K562 (cell line): ENCODE measurements around the gene ZBED4. TPM values are rescaled to one million over a fixed set of nuclear protein-coding genes. Genes with fewer than 3 reads are reported as not detected.
A peak's percentile ranks its signal among the peaks of the same experiment; 100 is the strongest.

Experiments used
- ATAC-seq: fragments of 200-7000 bp; cut with Tn5 transposase; 3 replicates; pipeline ENCODE4 v1.9.1; 2020; ENCODE audit warnings: moderate library complexity
- BruUV-seq: library from RNA; stranded (reverse); fragments of 400-500 nt; replicated peaks from 2 replicates; lab custom pipeline; 2021; lab: Mats Ljungman, UMichigan
- CTCF ChIA-PET: fragments of 300-600 bp; formaldehyde crosslinking; extraction: SDS; loops from one replicate; lab custom pipeline; 2021; ENCODE audit warnings: low intra/inter-chr PET ratio; lab: Yijun Ruan, JAX
- POLR2A ChIA-PET: fragments of 300-600, 350-650 bp; sonication (Branson Sonifier 250); formaldehyde crosslinking; extraction: SDS; loops from one replicate; lab custom pipeline; 2021; ENCODE audit warnings: antibody characterized with exemption, inconsistent platforms; lab: Yijun Ruan, JAX
- DNase-seq, 4 experiments: peaks; one replicate each; pipeline versions ENCODE4 v3.0.0 to v3.0.0-alpha.2; 2011 to 2018; ENCODE audit warnings: low spot score in 3 of 4, mixed read lengths in 3 of 4; ENCODE audit errors: extremely low read depth in 1 of 4
- FAIRE-seq: peaks from 2 replicates; lab custom pipeline; 2011; peaks lifted over from hg19 to GRCh38; lab: Jason Lieb, UNC
- H2AFZ ChIP-seq: 2 replicates; pipeline ENCODE4 v1.6.0; 2011; ENCODE audit warnings: low read depth, low read length, control low read depth, inconsistent platforms
- H3K27ac ChIP-seq: fragments of 200-600 bp; 3 replicates; pipeline ENCODE4 v1.8.0; 2011; ENCODE audit warnings: low read depth, mild to moderate bottlenecking, control low read depth, inconsistent platforms, low read length, moderate library complexity, mixed read lengths; ENCODE audit errors: extremely low read depth
- H3K27me3 ChIP-seq, 2 experiments: fragments of 300-600 bp in 1 of 2; 2 replicates in 1 of 2; 3 replicates in 1 of 2; pipeline versions ENCODE4 v1.6.0 to v1.8.0; 2011; ENCODE audit warnings: inconsistent platforms in 2 of 2, low read length in 2 of 2, mild to moderate bottlenecking in 1 of 2, mixed read lengths in 1 of 2, moderate library complexity in 1 of 2; ENCODE audit not compliant: control insufficient read depth in 2 of 2, insufficient read depth in 2 of 2
- H3K36me3 ChIP-seq: fragments of 300-600 bp; 3 replicates; pipeline ENCODE4 v1.8.0; 2011; ENCODE audit warnings: mild to moderate bottlenecking, low read length, inconsistent platforms; ENCODE audit not compliant: control insufficient read depth, insufficient read depth
- H3K4me1 ChIP-seq, 2 experiments: fragments of 200-600 bp in 1 of 2; replicated peaks in 1 of 2; 2 replicates in 1 of 2; 3 replicates in 1 of 2; pipeline versions ENCODE4 v1.5.1 to v1.8.0; 2011; ENCODE audit warnings: inconsistent platforms in 2 of 2, low read length in 2 of 2, mild to moderate bottlenecking in 1 of 2, mixed read lengths in 1 of 2, moderate library complexity in 1 of 2; ENCODE audit not compliant: control insufficient read depth in 2 of 2, insufficient read depth in 2 of 2
- H3K4me2 ChIP-seq: 2 replicates; pipeline ENCODE4 v1.6.1; 2011; ENCODE audit warnings: low read length, control low read depth, inconsistent platforms, mixed read lengths; ENCODE audit not compliant: insufficient read depth
- H3K4me3 ChIP-seq: fragments of 200-600 bp; sonication (generic), shearing (Covaris generic); 2 replicates; pipeline ENCODE4 v1.5.1; 2016; ENCODE audit warnings: control low read depth, inconsistent platforms
- H3K79me2 ChIP-seq: fragments of 200-600 bp; 3 replicates; pipeline ENCODE4 v1.8.0; 2011; ENCODE audit warnings: low read length, inconsistent platforms; ENCODE audit not compliant: control insufficient read depth, insufficient read depth
- H3K9ac ChIP-seq, 2 experiments: 2 replicates each; pipeline versions ENCODE4 v1.6.0 to v1.6.1; 2011; ENCODE audit warnings: low read depth in 2 of 2, low read length in 2 of 2, control low read depth in 1 of 2, inconsistent platforms in 1 of 2, mild to moderate bottlenecking in 1 of 2, mixed read lengths in 1 of 2; ENCODE audit not compliant: insufficient read depth in 1 of 2
- H3K9me1 ChIP-seq: one replicate; pipeline ENCODE4 v1.6.0; 2011; ENCODE audit warnings: inconsistent platforms, mild to moderate bottlenecking, low read length, moderate library complexity; ENCODE audit not compliant: control insufficient read depth, insufficient read depth
- H3K9me3 ChIP-seq: replicated peaks from 2 replicates; pipeline ENCODE4 v1.5.1; 2011; ENCODE audit warnings: low read depth, low read length, inconsistent platforms; ENCODE audit not compliant: control insufficient read depth, insufficient read depth
- H4K20me1 ChIP-seq: replicated peaks from 2 replicates; pipeline ENCODE4 v1.6.1; 2011; ENCODE audit warnings: low read length, inconsistent platforms, mixed read lengths; ENCODE audit not compliant: control insufficient read depth, insufficient read depth
- BMI1 ChIP-seq: fragments of 150-350 bp; IDR thresholded peaks from 2 replicates; pipeline ENCODE4 v1.6.1; 2014; ENCODE audit warnings: low read length
- C11orf30 ChIP-seq: fragments of 450-650 bp; IDR thresholded peaks from 2 replicates; pipeline ENCODE4 v1.6.1; 2016; ENCODE audit warnings: low read depth, mild to moderate bottlenecking
- CBX3 ChIP-seq, 2 experiments: IDR thresholded peaks; 1 replicate in 1 of 2; 2 replicates in 1 of 2; pipeline ENCODE4 v1.6.1; 2012; ENCODE audit warnings: inconsistent platforms in 2 of 2, low read length in 2 of 2, borderline replicate concordance in 1 of 2, control low read depth in 1 of 2
- CCAR2 ChIP-seq: fragments of 200-400 bp; formaldehyde crosslinking; IDR thresholded peaks from 2 replicates; pipeline ENCODE4 v1.6.1; 2017; ENCODE audit warnings: mild to moderate bottlenecking, low read depth, low read length
- EGR1 ChIP-seq: fragments of 450-650 bp; conservative IDR thresholded peaks from 2 replicates; pipeline ENCODE4 v1.6.1; 2017; ENCODE audit warnings: mild to moderate bottlenecking
- HOXB6 ChIP-seq: fragments of 250-450 bp; sonication (Bioruptor Pico); IDR thresholded peaks from 2 replicates; pipeline ENCODE4 v1.5.1; 2022; ENCODE audit warnings: mild to moderate bottlenecking, borderline replicate concordance
- MAFG ChIP-seq: fragments of 450-650 bp; conservative IDR thresholded peaks from 2 replicates; pipeline ENCODE4 v1.6.1; 2016; ENCODE audit warnings: missing genetic modification characterization, missing compliant biosample characterization
- MECOM ChIP-seq: fragments of 250-450 bp; sonication (Bioruptor Pico); IDR thresholded peaks from 2 replicates; pipeline ENCODE4 v1.8.0; 2022; ENCODE audit warnings: inconsistent platforms
- MTA1 ChIP-seq: fragments of 450-650 bp; IDR thresholded peaks from 2 replicates; pipeline ENCODE4 v1.6.1; 2017; ENCODE audit warnings: borderline replicate concordance
- SAP30 ChIP-seq: fragments of 200-600 bp; sonication (generic); IDR thresholded peaks from 2 replicates; pipeline ENCODE4 v1.6.1; 2012; ENCODE audit warnings: borderline replicate concordance, low read depth, mild to moderate bottlenecking, moderate library complexity, low read length, control low read depth, inconsistent platforms; ENCODE audit not compliant: insufficient read depth, poor library complexity, severe bottlenecking
- SPI1 ChIP-seq: IDR thresholded peaks from 2 replicates; pipeline ENCODE4 v1.6.1; 2011; ENCODE audit warnings: low read depth, low read length, control low read depth, borderline replicate concordance
- TBL1XR1 ChIP-seq, 2 experiments: IDR thresholded peaks; 2 replicates each; pipeline ENCODE4 v1.6.1; 2012; ENCODE audit warnings: improper control_type of control experiment in 2 of 2, low read length in 2 of 2, mild to moderate bottlenecking in 1 of 2
- TBP ChIP-seq: optimal IDR thresholded peaks from 2 replicates; pipeline ENCODE3; 2011; ENCODE audit warnings: low read depth, low read length, improper control_type of control experiment
- TEAD1 ChIP-seq, 2 experiments: fragments of 450-650 bp in 1 of 2; sonication (generic) in 1 of 2; formaldehyde crosslinking; IDR thresholded peaks; 2 replicates each; pipeline versions ENCODE4 v1.4.0 to v1.8.0; 2020 to 2022; ENCODE audit warnings: mild to moderate bottlenecking in 2 of 2, missing genetic modification reagents in 1 of 2
- ZFP30 ChIP-seq: fragments of 250-450 bp; sonication (Bioruptor Pico); IDR thresholded peaks from 2 replicates; pipeline ENCODE4 v1.8.0; 2022; ENCODE audit warnings: moderate library complexity, mild to moderate bottlenecking, inconsistent platforms, borderline replicate concordance
- WGBS: fragments of 100-300 bp; shearing (Covaris generic); methylation state at CpG from one replicate; pipeline ENCODE4 v1.1.6; 2016; ENCODE audit warnings: low coverage, mixed read lengths; ENCODE audit not compliant: insufficient coverage; ENCODE audit errors: missing lambda C conversion rate; 5-methylcytosine and 5-hydroxymethylcytosine counted together
- in situ Hi-C: fragments of 300-500 bp; cut with MboI; formaldehyde crosslinking; loops from 4 replicates; pipeline ENCODE4 v1.15.0; 2018; ENCODE audit warnings: inconsistent platforms, mixed read lengths
- intact Hi-C: fragments of 100-400 bp; cut with micrococcal nuclease; formaldehyde crosslinking; loops from 2 replicates; pipeline ENCODE4 v1.14.2; 2022
- polyA plus RNA-seq, 8 experiments: library from polyadenylated mRNA; depleted of rRNA in 4 of 8; stranded (reverse) in 5 of 8; unstranded in 3 of 8; fragments of >200 nt; fragmentation: Nextera tagmentation in 2 of 8; fragmentation: Illumina TruSeq in 1 of 8; extraction: Ambion mirVana in 2 of 8; extraction: Trizol in 1 of 8; gene quantifications; 2 replicates each; pipeline versions ENCODE4 v1.2.1 to v1.2.3, GENCODE V29; 2011 to 2014; ENCODE audit warnings: inconsistent platforms in 1 of 8, missing spikeins in 1 of 8
- total RNA-seq, 7 experiments: library from RNA; depleted of rRNA in 6 of 7; stranded (reverse); fragments of >200 nt in 6 of 7; fragmentation: Illumina TruSeq in 2 of 7; extraction: Trizol in 2 of 7; gene quantifications; 2 replicates each; pipeline versions ENCODE4 v1.2.1 to v1.2.3, GENCODE V29; 2011 to 2021; ENCODE audit warnings: low replicate concordance in 1 of 7
- TF ChIP-seq, protein P1 (sequence below): fragments of 250-450 bp; sonication (Bioruptor Pico); IDR thresholded peaks from 2 replicates; pipeline ENCODE4 v1.8.0; 2022; ENCODE audit warnings: moderate library complexity, mild to moderate bottlenecking, inconsistent platforms
- TF ChIP-seq, protein P2 (sequence below): fragments of 250-450 bp; sonication (Bioruptor Pico); IDR thresholded peaks from 2 replicates; pipeline ENCODE4 v1.5.0; 2021; ENCODE audit warnings: mild to moderate bottlenecking, moderate library complexity
- TF ChIP-seq, protein P3 (sequence below): sonication (generic); formaldehyde crosslinking; IDR thresholded peaks from 2 replicates; pipeline ENCODE4 v1.8.0; 2023; ENCODE audit warnings: mild to moderate bottlenecking, missing genetic modification reagents

ZBED4 gene
- total and polyA plus RNA-seq, 9 of the 15 experiments (the other 6 are each of a cell fraction or from before 2014, with no cell fraction given) = 1.5 to 16.8 (median 7.4) TPM

DNA sequence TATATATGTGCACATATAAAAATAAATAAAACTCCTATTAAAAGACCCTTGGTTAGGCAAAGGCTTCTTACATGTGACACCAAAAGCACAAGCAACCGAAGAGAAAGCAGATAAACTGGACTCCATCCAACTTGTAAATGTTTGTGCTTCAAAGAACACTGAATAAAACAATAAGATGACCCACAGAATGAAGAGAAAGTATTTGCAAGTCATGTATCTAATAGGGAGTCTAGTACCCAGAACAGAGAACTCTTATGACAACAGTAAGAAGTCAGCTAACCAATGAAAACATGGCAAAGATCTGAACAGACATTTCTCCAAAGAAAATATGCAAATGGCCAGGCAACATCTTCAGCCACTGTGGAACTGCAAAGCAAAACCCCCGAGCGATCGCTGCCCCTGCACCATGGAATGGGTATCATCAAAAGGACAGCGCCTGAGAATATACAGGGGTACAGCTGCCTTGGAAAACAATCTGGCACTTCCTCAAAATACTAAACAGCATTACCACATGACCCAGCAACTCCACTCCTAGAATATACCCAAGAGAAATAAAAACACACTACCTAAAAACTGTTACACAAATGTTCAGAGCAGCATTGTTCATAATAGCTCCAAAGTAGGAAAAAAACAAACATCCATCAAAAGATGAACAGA, 43.2 kb upstream of the ZBED4 start:
- no TSS peak for BruUV-seq
- H3K9me1 ChIP-seq = no peaks in the 10 kb centered on the region
- no peak overlapping the region for H3K9ac ChIP-seq
- FAIRE-seq (no peak), ATAC-seq (no peak), DNase-seq (no peak)
- H2AFZ ChIP-seq = no peak overlapping the region
- peaks cover 93% of the 10 kb centered on the region for H3K79me2 ChIP-seq
- intact Hi-C loops (no loop called here), in situ Hi-C loops (no loop called here)
- H3K27ac ChIP-seq = peak overlapping the region; percentile 26; the same call in 1 of the 3 replicates
- peaks cover 4% of the 10 kb centered on the region; the same call in 2 of the 3 replicates for H3K36me3 ChIP-seq
- 55% methylated on average over 5 of the region's 5 CpGs for WGBS
- no peak overlapping the region for H3K4me3 ChIP-seq
- peaks cover 34 to 37% of the 10 kb centered on the region in 2 experiments for H3K4me1 ChIP-seq
- ChIA-PET CTCF (no interaction called here), POLR2A (interaction anchor here (0.6 to 1.2 kb wide), 3 partner anchors 9 to 68 kb away, joined by 3 to 5 read pairs (median 5); no protein-coding TSS in a partner anchor)
- no peaks in the 10 kb centered on the region for H3K27me3 ChIP-seq
- H4K20me1 ChIP-seq = no peaks in the 10 kb centered on the region; the same call in 1 of the 2 replicates
- H3K4me2 ChIP-seq = no peak overlapping the region
- H3K9me3 ChIP-seq = no peaks in the 10 kb centered on the region
- no peak for TF ChIP-seq TBL1XR1 (IDR thresholded peaks at IDR 0.05; ENCODE audit: low read length in 2 of 2)
- TF ChIP-seq, protein P1, sequence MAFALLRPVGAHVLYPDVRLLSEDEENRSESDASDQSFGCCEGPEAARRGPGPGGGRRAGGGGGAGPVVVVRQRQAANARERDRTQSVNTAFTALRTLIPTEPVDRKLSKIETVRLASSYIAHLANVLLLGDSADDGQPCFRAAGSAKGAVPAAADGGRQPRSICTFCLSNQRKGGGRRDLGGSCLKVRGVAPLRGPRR (CRISPR knock-in tag) = no peak
- no peak for TF ChIP-seq EGR1
- no peak for TF ChIP-seq C11orf30
- no peak for TF ChIP-seq CBX3 (IDR thresholded peaks at IDR 0.05; ENCODE audit: borderline replicate concordance in 1 of 2, low read length in 2 of 2)
- no peak for TF ChIP-seq SAP30
- TF ChIP-seq, protein P2, sequence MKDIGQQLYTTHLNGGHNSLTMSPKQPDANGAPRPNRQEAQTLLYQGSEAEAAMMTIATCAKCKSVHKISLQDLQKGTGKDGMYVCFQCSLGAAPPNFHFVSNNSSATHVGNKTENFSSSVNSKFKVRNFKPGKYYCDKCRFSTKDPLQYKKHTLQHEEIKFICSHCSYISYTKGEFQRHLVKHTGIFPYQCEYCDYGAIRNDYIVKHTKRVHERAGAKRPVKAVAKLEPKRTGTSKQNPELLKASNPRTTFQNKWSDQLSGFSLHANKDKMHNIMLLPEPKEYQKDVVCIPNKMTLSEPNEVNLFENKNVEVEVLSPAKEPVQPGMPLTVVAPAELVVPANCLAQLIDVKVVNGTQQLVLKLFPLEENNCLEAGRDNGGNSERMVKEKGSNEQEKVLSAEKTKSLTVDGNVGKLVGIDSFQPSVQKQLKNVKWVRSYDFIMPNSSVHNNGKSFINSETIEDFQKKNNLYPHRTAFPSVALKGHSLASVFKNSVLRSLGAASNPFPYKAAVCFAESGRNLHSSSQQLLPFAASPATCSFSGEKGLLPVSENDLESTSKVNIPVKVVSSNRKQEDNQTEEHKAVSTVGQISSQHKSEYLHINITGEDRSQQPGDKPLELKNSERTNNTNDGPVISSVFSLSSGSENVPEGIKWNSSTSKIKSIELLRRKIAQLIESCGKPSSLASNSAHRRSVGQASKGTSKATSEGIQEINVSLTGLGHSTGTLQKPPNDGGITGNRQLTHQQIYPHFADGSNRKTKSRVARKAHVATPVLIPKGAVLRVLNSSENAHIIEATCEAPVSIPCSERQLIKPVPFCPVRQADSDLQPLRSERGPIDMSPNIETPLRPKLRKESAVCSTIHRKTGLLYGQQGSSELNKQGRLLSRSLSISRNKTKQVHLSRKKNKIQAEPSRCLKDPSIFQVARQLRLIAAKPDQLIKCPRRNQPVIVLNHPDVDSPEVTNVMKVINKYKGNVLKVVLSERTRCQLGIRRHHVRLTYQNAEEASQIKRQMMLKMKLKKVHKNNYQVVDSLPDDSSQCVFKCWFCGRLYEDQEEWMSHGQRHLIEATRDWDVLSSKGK (CRISPR knock-in tag) = no peak
- TF ChIP-seq MAFG (tag) = peak; percentile 45; the same call in 1 of the 2 replicates
- TF ChIP-seq TBP = no peak
- TF ChIP-seq, protein P3, sequence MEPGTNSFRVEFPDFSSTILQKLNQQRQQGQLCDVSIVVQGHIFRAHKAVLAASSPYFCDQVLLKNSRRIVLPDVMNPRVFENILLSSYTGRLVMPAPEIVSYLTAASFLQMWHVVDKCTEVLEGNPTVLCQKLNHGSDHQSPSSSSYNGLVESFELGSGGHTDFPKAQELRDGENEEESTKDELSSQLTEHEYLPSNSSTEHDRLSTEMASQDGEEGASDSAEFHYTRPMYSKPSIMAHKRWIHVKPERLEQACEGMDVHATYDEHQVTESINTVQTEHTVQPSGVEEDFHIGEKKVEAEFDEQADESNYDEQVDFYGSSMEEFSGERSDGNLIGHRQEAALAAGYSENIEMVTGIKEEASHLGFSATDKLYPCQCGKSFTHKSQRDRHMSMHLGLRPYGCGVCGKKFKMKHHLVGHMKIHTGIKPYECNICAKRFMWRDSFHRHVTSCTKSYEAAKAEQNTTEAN (CRISPR knock-in tag) = no peak
- peak; percentile 87 for TF ChIP-seq SPI1
- no peak for TF ChIP-seq ZFP30 (CRISPR knock-in tag)
- no peak for TF ChIP-seq CCAR2
- no peak for TF ChIP-seq MTA1
- TF ChIP-seq TEAD1 (CRISPR knock-in tag; IDR thresholded peaks at IDR 0.05) = no peak
- TF ChIP-seq BMI1 = no peak
- TF ChIP-seq MECOM (CRISPR knock-in tag) = no peak
- no peak for TF ChIP-seq HOXB6
